MV-4-11 (cell line): ENCODE results near the gene RHBDL1.

ENCODE experiments used
- DNase-seq: peaks from one replicate; lab custom pipeline; 2025; lab: John Stamatoyannopoulos, UW

RHBDL1 gene

DNA sequence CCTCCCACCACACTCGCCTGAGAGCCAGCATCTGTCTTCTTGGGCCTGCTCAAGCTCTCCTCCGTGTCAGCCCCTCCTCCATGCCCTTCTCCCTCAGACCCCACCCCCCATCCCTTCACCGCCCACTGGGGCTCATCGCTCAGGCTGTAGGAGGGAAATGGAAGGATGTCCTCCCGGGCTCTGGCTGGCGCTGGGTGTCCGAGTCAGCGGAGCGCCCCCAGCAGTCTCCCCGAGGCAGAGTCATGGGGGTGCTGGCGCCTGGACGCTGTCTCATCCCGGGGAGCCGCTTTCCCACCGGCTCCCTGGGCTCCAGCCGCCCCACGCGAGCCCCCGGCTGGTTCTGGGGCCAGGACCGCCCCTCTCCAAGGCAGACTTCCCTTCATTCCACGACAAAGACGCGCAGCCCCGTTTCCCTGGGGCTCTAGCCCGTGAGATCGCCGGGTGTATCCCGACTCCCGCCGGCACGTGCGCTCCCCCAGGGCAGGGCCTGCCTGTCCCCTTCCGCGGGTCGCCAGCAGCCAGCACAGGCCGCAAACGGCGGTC is 45.0 kb downstream of the RHBDL1 start:
- DNase-seq = peak; percentile 62

DNA sequence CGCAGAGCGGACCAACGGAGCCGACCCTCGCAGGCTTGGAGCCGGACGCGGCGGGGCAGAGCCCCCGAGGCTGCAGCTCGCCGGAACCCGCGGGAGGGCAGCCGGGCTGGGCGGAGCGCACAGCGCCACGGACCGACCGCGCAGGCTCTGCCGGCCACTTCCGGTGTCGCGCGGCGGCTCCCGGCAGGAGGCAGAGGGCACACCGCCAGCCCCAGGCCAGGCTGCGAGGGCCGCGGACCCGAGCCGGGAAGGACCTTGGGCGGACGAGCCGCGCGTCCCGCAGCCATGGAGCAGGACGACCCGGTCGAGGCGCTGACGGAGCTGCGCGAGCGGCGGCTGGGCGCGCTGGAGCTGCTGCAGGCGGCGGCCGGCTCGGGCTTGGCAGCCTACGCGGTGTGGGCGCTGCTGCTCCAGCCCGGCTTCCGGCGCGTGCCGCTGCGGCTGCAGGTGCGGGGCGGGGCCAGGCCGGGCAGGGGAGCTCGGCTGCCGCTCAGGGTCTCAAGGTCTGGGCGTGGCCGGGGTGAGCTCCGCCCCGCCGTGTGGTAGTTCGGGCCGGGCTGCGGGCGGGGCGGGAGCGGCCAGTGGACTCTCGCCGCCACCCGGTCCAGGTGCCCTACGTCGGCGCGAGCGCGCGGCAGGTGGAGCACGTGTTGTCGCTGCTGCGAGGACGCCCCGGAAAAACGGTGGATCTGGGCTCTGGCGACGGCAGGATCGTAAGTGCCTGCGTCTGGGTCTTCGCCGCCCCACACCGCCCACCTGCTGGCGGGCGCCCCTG is 45.7 kb downstream of the RHBDL1 start, which contains the start of gene ANTKMT:
Gene ANTKMT (plus strand): TSS at position 157 of the 775 bp plus-strand sequence. CDS start 129 bp downstream, at position 286.
- DNase-seq = peak; percentile 80

DNA sequence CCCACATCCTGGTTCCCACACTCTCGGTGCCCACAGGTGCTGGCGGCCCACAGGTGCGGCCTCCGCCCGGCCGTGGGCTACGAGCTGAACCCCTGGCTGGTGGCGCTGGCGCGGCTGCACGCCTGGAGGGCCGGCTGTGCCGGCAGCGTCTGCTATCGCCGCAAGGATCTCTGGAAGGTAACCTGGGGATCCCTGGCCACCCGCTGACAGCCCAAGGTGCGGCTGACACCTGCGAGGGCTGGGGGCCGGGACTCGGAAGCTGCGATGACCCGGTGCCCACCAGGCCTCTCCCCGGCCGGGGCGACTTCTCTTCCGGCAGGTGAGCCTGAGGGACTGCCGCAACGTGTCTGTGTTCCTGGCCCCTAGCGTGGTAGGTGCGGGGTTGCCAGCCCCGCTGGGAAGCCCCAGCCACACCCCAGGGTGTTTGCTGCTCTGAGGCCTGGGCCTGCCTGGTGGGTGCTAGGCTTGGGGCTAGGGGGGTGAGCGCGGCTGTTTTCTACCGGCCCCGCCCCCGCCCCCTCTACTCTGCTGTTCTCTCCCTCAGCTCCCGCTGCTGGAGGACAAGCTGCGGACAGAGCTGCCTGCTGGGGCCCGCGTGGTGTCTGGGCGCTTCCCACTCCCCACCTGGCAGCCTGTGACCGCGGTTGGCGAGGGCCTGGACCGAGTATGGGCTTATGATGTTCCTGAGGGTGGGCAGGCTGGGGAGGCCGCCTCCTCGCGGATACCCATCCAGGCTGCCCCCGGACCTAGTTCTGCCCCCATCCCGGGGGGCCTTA is 46.5 kb downstream of the RHBDL1 start:
- DNase-seq = no peak

DNA sequence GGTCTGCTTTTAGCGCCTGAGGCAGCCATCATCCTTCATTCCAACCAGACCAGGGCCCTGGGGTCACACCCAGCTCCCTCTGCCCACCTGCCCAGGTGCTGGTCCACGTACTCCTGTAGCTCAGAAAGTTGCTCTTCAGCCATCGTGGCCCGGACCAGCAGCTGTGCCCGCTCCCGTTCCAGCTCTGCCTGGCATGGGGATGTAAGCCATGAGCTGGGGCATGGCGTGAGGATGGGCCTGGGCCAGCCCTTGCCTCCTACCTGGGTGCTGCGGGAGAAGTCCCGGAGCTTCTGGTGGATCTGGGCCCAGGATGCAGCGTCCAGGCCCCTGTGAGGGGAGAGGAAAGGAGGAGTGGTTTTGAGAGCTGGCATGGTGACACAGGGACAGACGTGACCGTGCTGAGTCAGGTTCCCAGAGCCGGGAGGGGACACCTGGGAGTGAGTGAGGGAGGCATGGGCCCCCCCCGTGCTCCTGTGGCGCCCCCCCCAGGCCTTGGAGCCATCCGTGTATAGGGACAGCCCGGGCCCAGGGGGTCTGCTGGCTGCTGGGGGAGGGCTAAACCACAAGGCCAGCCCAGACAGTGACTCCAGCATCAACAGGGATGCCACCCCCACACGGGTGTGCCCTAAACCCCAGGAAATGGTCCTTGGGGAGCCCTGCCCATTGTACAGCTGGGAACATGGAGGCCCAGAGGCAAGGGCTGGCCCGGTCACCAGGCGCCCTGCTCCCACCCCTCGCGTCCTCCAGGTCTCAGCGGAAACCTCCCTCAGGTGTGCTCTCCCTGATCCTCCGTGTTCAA is 47.6 kb downstream of the RHBDL1 start:
- DNase-seq = no peak

DNA sequence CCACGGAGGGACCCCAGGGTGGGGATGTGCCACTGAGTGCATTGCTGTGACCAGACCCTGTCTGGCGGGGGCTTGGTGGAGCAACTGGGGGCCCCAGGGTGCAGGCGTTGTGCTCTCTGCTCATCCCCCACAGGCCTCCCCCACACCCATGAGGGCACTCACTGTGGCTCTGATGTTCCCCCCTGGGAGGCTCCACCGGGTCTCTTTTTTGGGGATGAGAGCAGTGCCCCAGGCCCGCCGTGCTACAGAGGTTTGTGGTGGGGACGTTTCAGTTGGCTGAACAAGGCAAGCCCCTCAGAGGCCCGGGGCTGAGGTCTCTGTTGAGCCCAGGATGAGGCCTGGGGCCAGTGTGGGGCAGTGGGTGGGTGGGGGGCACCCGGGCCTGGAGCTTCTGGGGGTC is 48.2 kb downstream of the RHBDL1 start:
- no peak for DNase-seq

DNA sequence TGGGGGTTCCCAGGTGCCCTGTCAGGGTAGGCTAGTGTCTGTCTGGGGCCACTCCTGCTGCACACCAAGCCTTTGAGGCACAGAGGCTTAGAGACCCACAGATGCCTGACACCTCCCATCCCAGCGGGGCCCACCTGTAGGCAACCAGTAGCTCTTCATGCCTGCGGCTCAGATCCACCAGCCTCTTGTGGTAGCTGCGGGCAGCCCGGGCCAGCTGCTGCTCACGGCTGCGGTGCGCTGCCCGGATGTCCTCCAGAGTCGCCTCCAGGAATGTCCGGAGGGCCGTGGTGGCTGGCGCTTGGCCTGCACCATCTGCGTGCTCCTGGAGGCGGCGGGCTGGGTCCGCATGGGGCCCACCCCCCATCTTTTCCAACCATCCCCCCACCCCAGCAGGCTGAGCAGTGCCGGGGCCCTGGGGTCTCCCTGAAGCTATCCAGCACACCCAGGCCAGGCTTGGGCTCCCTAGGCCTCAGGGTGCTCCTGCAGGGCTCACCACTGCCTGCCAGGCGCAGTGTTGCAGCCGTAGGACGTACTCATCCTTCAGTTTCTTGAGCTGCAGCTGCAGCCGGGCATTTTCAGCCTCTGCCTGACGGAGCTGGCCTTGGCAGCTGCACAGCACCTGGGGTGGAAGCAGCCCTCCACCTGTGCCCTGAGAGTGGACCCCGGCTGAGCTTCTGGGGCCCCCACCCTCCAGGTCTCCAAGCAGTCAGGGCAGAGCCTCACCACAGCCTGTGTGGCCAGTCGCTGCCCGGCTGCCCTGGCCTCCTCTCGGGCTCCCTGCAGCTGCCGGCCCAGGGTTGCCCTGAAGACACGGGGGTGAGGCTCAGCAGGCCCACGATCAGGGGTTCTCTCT is 48.9 kb downstream of the RHBDL1 start:
- DNase-seq = no peak

DNA sequence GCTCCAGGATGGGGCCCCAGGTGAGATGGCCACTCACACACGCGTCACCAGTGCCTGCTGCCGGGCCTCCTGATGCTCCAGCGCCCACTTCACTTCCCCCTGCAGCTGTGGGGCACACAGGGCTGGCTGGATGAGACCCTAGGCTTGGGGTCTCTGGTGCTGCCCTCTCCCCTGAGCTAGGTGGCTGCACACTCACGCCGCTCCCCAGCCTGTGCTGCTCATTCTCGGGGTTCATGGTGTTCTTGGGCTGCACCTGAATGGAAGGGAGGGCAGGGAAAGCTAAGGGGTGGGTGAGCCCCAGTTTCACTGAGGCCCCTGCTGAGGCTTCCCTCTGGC is 49.5 kb downstream of the RHBDL1 start:
- DNase-seq = no peak

DNA sequence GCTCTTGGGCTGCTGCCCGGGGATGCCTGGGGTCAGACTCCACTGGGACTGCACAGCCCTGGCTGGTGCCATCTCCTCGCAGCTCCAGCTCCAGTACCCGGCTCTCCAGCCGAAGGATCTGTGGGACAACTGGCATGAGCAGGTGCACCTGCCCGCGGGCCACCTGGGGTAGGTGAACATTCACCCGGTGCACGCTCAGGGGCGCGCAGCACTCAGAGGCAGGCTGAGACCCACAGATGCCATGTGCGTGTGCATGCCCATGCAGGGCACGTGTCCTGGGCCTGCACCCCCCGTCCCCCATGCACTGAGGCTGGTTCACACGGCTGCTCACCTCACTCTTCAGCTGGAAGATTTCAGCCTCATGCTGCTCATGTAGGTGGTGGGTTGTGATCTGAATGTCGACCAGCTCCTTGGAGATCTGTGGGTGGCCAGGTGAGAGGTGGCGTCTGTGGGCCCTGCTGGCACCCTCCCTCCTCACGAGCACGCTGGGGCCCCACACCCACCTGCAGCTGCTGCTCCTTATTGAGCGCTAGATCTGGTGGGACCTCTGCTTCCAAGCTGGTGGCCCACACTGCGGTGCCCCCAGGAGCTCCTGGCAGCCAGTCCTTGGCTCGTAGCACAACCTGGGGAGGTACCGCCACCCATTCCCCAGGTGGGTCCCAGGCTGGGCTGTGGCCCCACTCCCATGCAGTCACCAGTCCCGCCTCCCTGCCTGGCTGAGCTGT is 50.2 kb downstream of the RHBDL1 start:
- DNase-seq = no peak

DNA sequence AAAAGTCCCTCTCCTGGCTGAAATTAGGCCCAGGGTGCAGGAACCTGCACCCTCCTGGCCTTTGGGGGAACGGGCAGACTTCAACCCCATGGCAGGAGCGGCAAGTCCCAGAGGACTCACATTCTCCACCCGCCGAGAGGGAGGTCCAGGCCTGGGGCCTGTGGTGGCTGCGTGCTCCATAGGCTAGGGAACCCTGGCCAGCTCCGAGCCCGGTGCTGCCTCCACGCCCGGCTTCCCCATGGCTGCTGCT is 50.6 kb downstream of the RHBDL1 start:
- no peak for DNase-seq

DNA sequence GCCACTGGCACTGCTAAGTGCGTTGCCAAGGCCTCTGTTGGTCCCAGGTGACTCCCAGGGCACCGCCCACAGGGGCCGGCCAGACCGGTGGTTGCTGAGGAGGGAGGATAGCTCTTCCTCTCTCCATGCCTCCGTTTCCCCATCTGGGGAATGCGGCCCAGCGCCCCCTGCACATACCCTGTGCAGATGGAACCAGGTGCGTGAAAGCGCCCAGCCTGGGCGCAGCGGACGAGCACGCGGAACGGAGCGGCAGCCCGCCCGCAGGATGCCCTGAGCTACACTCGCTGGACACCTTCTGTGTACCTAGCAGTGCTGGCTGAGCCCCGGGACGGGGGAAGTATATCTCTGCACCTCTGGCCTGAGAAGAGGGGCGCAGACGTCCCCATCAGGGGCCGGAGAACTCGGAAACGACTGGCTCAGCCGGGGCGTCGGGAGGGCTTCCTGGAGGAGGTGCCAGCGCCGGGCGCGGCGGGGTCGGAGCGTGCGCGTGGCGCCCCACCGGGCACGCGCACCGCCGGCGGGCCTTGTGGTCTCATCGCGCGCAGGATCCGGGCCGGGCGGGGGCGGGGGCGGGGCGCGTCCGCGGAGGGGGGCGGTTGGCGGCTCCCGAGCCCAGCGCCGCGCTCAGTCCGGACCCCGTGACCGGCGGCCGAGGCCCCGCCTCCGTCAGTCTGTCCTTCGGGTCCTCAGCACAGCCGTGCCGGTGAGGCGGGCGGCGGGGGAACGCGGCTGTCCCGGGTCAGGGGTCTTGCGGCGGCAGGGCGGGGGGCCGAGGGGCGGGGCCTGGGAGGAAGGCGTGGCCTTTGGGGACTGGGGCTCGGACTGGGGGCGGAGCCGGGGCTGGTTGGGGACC is 51.2 kb downstream of the RHBDL1 start, which contains the start of the genes CCDC78 and HAGHL:
Gene CCDC78 (minus strand): TSS at position 6 of the 853 bp plus-strand sequence. CDS start 76 bp downstream, outside the sequence.
Gene HAGHL (plus strand): TSS at position 669 of the 853 bp plus-strand sequence. CDS start 404 bp downstream, outside the sequence.
- DNase-seq = peak; percentile 79

DNA sequence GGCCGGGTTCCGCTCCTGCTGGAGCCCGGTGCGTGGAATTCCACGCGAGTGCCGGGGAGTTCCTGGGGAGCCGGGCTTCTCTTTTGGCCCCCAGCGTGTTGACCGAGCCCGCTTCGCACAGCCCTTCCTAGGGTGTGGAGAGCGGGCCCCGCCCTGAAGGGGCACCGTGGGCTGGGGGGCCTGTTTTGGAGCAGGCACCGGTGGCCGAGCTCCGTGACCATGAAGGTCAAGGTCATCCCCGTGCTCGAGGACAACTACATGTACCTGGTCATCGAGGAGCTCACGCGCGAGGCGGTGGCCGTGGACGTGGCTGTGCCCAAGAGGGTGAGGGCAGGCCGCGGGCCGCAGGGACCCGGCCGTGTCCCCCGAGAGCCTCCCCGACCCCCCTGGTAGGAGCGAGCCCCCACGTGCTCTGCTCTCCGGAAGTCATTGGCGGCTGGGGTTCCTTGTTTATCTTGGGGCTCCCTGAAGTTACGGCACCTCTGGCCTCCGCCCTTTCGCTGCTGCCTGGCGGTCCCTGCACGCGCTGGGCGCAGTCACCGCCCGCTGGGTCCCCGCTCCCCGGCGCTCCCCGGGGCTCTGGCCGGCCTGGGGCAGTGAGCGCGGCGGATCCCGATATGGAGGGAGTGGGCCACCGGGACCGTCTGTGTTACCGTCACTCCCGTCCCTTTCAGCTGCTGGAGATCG is 52.0 kb downstream of the RHBDL1 start:
- peak; percentile 6 for DNase-seq
